ENCODE measurements around the gene IGFBP4. TPM values are rescaled to one million over a fixed set of nuclear protein-coding genes. Genes with fewer than 3 reads are reported as not detected.

The IGFBP4 gene
- total RNA-seq, 1 donor from 2014 or later, result 700 TPM

- TF ChIP-seq POLR2A (IDR thresholded peaks at IDR 0.05) (no peak), POLR2AphosphoS5 (IDR thresholded peaks at IDR 0.05; ENCODE audit: insufficient read depth in 1 of 2, low read depth in 1 of 2) (no peak), CTCF (IDR thresholded peaks at IDR 0.05) (no peak)
- Histone ChIP-seq H3K4me3 (no peak overlapping the region), H3K27me3 (no peaks in the 10 kb centered on the region), H3K27ac (no peak overlapping the region), H3K36me3 (no peaks in the 10 kb centered on the region), H3K9me3 (no peaks in the 10 kb centered on the region), H3K4me1 (peaks cover 24% of the 10 kb centered on the region)
- intact Hi-C loops (cut with DNase I), result loop anchor here (5.0 kb wide), 1 partner anchor 1710 kb away; no protein-coding TSS in a partner anchor
- no peak for DNase-seq (ENCODE audit: extremely low spot score in 2 of 2)
Measured at GRCh38 chr17:40467281-40467867, 24.1 kb downstream of the IGFBP4 start.

GRCh38 chr17:40468560-40468959 lies 25.3 kb downstream of the IGFBP4 start:
- H3K4me3 ChIP-seq, result no peak overlapping the region
- no peak overlapping the region for H3K27ac ChIP-seq
- H3K36me3 ChIP-seq, result no peaks in the 10 kb centered on the region
- peaks cover 13% of the 10 kb centered on the region for H3K4me1 ChIP-seq
- H3K9me3 ChIP-seq, result no peaks in the 10 kb centered on the region
- H3K27me3 ChIP-seq, result no peaks in the 10 kb centered on the region
- no peak for DNase-seq (ENCODE audit: extremely low spot score in 2 of 2)
- TF ChIP-seq POLR2A (IDR thresholded peaks at IDR 0.05) (no peak), POLR2AphosphoS5 (IDR thresholded peaks at IDR 0.05; ENCODE audit: insufficient read depth in 1 of 2, low read depth in 1 of 2) (no peak), CTCF (IDR thresholded peaks at IDR 0.05) (no peak)
- intact Hi-C loops (cut with DNase I), result loop anchor here (5.0 kb wide), 1 partner anchor 1709 kb away; no protein-coding TSS in a partner anchor

- H3K4me3 ChIP-seq, result no peak overlapping the region
- H3K27me3 ChIP-seq, result no peaks in the 10 kb centered on the region
- TF ChIP-seq CTCF (IDR thresholded peaks at IDR 0.05) (no peak), POLR2A (IDR thresholded peaks at IDR 0.05) (no peak)
- no peak for DNase-seq (ENCODE audit: extremely low spot score in 2 of 2)
- H3K4me1 ChIP-seq, result peaks cover 23% of the 10 kb centered on the region
- H3K9me3 ChIP-seq, result no peaks in the 10 kb centered on the region
- intact Hi-C loops (cut with DNase I), result loop anchor here (5.0 kb wide), 1 partner anchor 1707 kb away; no protein-coding TSS in a partner anchor
- H3K36me3 ChIP-seq, result no peaks in the 10 kb centered on the region
- H3K27ac ChIP-seq, result no peak overlapping the region
Measured at GRCh38 chr17:40469805-40470675, 26.8 kb downstream of the IGFBP4 start.

GRCh38 chr17:40470932-40471828 lies 27.9 kb downstream of the IGFBP4 start:
- H3K4me1 ChIP-seq, result peaks cover 33% of the 10 kb centered on the region
- no peak for DNase-seq (ENCODE audit: extremely low spot score in 2 of 2)
- no peaks in the 10 kb centered on the region for H3K9me3 ChIP-seq
- TF ChIP-seq CTCF (IDR thresholded peaks at IDR 0.05) (no peak), POLR2AphosphoS5 (IDR thresholded peaks at IDR 0.05; ENCODE audit: insufficient read depth in 1 of 2, low read depth in 1 of 2) (peak in 1 of 2 donors; percentile 33)
- H3K27ac ChIP-seq, result peak overlapping the region; percentile 56
- H3K4me3 ChIP-seq, result no peak overlapping the region
- intact Hi-C loops (cut with DNase I), result no loop called here
- H3K36me3 ChIP-seq, result no peaks in the 10 kb centered on the region
- no peaks in the 10 kb centered on the region for H3K27me3 ChIP-seq

All from vagina (tissue), 2 donors.